HepG2 (cell line): ENCODE measurements around the gene SPG7. TPM values are rescaled to one million over a fixed set of nuclear protein-coding genes. Genes with fewer than 3 reads are reported as not detected.

Source experiments
- ATAC-seq: fragments of 200-7000 bp; cut with Tn5 transposase; 3 replicates; pipeline ENCODE4 v1.9.1; 2020; ENCODE audit warnings: mild to moderate bottlenecking, moderate library complexity
- BruUV-seq: library from RNA; stranded (reverse); fragments of 400-500 nt; replicated peaks from 2 replicates; lab custom pipeline; 2021; lab: Mats Ljungman, UMichigan
- CTCF ChIA-PET: fragments of 300-600 bp; formaldehyde crosslinking; extraction: SDS; loops from one replicate; lab custom pipeline; 2021; ENCODE audit warnings: low total read pairs, inconsistent platforms, low intra/inter-chr PET ratio; lab: Yijun Ruan, JAX
- POLR2A ChIA-PET: fragments of 350-600 bp; sonication (Branson Sonifier 250); formaldehyde crosslinking; loops from one replicate; lab custom pipeline; 2020; ENCODE audit warnings: antibody characterized with exemption, inconsistent platforms; lab: Yijun Ruan, JAX
- DNase-seq: peaks from one replicate; pipeline ENCODE4 v3.0.0-alpha.2; 2015; ENCODE audit warnings: low spot score
- FAIRE-seq: peaks from 3 replicates; lab custom pipeline; 2011; peaks lifted over from hg19 to GRCh38; lab: Jason Lieb, UNC
- H2AFZ ChIP-seq: one replicate; pipeline ENCODE4 v1.6.1; 2011; ENCODE audit warnings: low read length, inconsistent platforms
- H3K27ac ChIP-seq: fragments of 300-600 bp; 3 replicates; pipeline ENCODE4 v1.8.0; 2011; ENCODE audit warnings: mixed run types, mild to moderate bottlenecking, mixed read lengths, low read length, inconsistent platforms; ENCODE audit not compliant: insufficient read depth; ENCODE audit errors: extremely low read length
- H3K27me3 ChIP-seq, 2 experiments: fragments of 200-600 bp in 1 of 2; 2 replicates in 1 of 2; 3 replicates in 1 of 2; pipeline versions ENCODE4 v1.6.0 to v1.8.0; 2011; ENCODE audit warnings: low read length in 2 of 2, mild to moderate bottlenecking in 2 of 2, moderate library complexity in 2 of 2, inconsistent platforms in 1 of 2; ENCODE audit not compliant: insufficient read depth in 2 of 2, control insufficient read depth in 1 of 2
- H3K36me3 ChIP-seq, 2 experiments: fragments of 200-600 bp in 1 of 2; replicated peaks in 1 of 2; 2 replicates in 1 of 2; 3 replicates in 1 of 2; pipeline versions ENCODE4 v1.5.1 to v1.8.0; 2011; ENCODE audit warnings: low read length in 2 of 2, inconsistent platforms in 1 of 2; ENCODE audit not compliant: insufficient read depth in 2 of 2, control insufficient read depth in 1 of 2
- H3K4me1 ChIP-seq: 2 replicates; pipeline ENCODE4 v1.5.1; 2012; ENCODE audit warnings: low read length, inconsistent platforms; ENCODE audit not compliant: insufficient read depth
- H3K4me2 ChIP-seq: 2 replicates; pipeline ENCODE4 v1.6.0; 2011; ENCODE audit warnings: low read depth, low read length, inconsistent platforms
- H3K4me3 ChIP-seq, 3 experiments: fragments of 200-600 bp in 1 of 3; sonication (generic), shearing (Covaris generic) in 1 of 3; replicated peaks in 1 of 3; 2 replicates each; pipeline ENCODE4 v1.5.1; 2011 to 2016; ENCODE audit warnings: low read length in 3 of 3, inconsistent platforms in 2 of 3, low read depth in 2 of 3, mild to moderate bottlenecking in 2 of 3, control low read depth in 1 of 3, mixed read lengths in 1 of 3; ENCODE audit not compliant: insufficient read depth in 1 of 3
- H3K79me2 ChIP-seq: one replicate; pipeline ENCODE4 v1.6.1; 2011; ENCODE audit warnings: low read length, inconsistent platforms; ENCODE audit not compliant: insufficient read depth
- H3K9ac ChIP-seq: 2 replicates; pipeline ENCODE4 v1.6.0; 2011; ENCODE audit warnings: mild to moderate bottlenecking, low read depth, low read length, inconsistent platforms; ENCODE audit not compliant: insufficient read depth
- H3K9me3 ChIP-seq: 2 replicates; pipeline ENCODE4 v1.5.1; 2012; ENCODE audit warnings: mild to moderate bottlenecking, low read length
- H4K20me1 ChIP-seq: 2 replicates; pipeline ENCODE4 v1.6.0; 2011; ENCODE audit warnings: inconsistent platforms, mild to moderate bottlenecking, low read length, moderate library complexity; ENCODE audit not compliant: insufficient read depth
- EHMT2 ChIP-seq: fragments of 200-600 bp; sonication (generic); IDR thresholded peaks from 2 replicates; pipeline ENCODE4 v1.7.0; 2017; ENCODE audit warnings: antibody characterized with exemption, low read depth, low read length, borderline replicate concordance
- HDAC6 ChIP-seq: fragments of 200-600 bp; sonication (generic); IDR thresholded peaks from 2 replicates; pipeline ENCODE4 v1.7.0; 2017; ENCODE audit warnings: mild to moderate bottlenecking, antibody characterized with exemption, low read length, low read depth
- RBAK ChIP-seq: sonication (generic); formaldehyde crosslinking; IDR thresholded peaks from 2 replicates; pipeline ENCODE4 v1.5.1; 2020; ENCODE audit warnings: mild to moderate bottlenecking, missing genetic modification reagents
- SNAPC5 ChIP-seq: sonication (generic); formaldehyde crosslinking; IDR thresholded peaks from 2 replicates; pipeline ENCODE4 v1.8.1; 2023; ENCODE audit warnings: mild to moderate bottlenecking, missing genetic modification reagents, borderline replicate concordance
- TBP ChIP-seq: sonication (generic); formaldehyde crosslinking; IDR thresholded peaks from 2 replicates; pipeline ENCODE4 v1.5.0; 2020; ENCODE audit warnings: missing genetic modification reagents
- TCF7 ChIP-seq: sonication (generic); IDR thresholded peaks from 2 replicates; pipeline ENCODE4 v1.6.1; 2016; ENCODE audit warnings: antibody characterized with exemption, low read depth
- TCF7L2 ChIP-seq: IDR thresholded peaks from 2 replicates; pipeline ENCODE4 v1.6.1; 2011; ENCODE audit warnings: mild to moderate bottlenecking, low read depth, low read length, moderate library complexity
- XBP1 ChIP-seq: sonication (generic); formaldehyde crosslinking; IDR thresholded peaks from 2 replicates; pipeline ENCODE4 v1.5.0; 2020; ENCODE audit warnings: missing genetic modification reagents
- ZNF10 ChIP-seq: sonication (generic); formaldehyde crosslinking; IDR thresholded peaks from 2 replicates; pipeline ENCODE4 v1.4.0; 2020; ENCODE audit warnings: mild to moderate bottlenecking, low read depth, missing genetic modification reagents, borderline replicate concordance
- ZNF12 ChIP-seq: sonication (generic); formaldehyde crosslinking; IDR thresholded peaks from 2 replicates; pipeline ENCODE4 v1.5.0; 2020; ENCODE audit warnings: missing genetic modification reagents
- ZNF142 ChIP-seq: sonication (generic); formaldehyde crosslinking; IDR thresholded peaks from 2 replicates; pipeline ENCODE4 v1.4.0; 2020; ENCODE audit warnings: missing genetic modification reagents
- ZNF326 ChIP-seq: sonication (generic); formaldehyde crosslinking; IDR thresholded peaks from 2 replicates; pipeline ENCODE4 v1.4.0; 2020; ENCODE audit warnings: missing genetic modification reagents, borderline replicate concordance
- ZNF570 ChIP-seq: sonication (generic); formaldehyde crosslinking; IDR thresholded peaks from 2 replicates; pipeline ENCODE4 v1.4.0; 2020; ENCODE audit warnings: mild to moderate bottlenecking, missing genetic modification reagents, borderline replicate concordance
- WGBS: methylation state at CpG from one replicate; pipeline ENCODE4 v1.1.6; 2017; ENCODE audit warnings: low lambda C conversion rate; 5-methylcytosine and 5-hydroxymethylcytosine counted together
- in situ Hi-C: cut with HindIII; loops from 2 replicates; pipeline ENCODE4 v1.10.0; 2017; ENCODE audit warnings: low pct_unique_long_range_greater_than_20kb; ENCODE audit not compliant: extremely low pct_ligation_motif_present
- intact Hi-C: fragments of 100-400 bp; cut with micrococcal nuclease; formaldehyde crosslinking; loops from one replicate; pipeline ENCODE4 v1.10.0; 2022; ENCODE audit not compliant: unreplicated experiment
- polyA plus RNA-seq, 8 experiments: library from polyadenylated mRNA; depleted of rRNA in 3 of 8; stranded (reverse) in 7 of 8; unstranded in 1 of 8; fragments of >200 nt; fragmentation: Illumina TruSeq in 4 of 8; extraction: Trizol in 4 of 8; gene quantifications; 2 replicates each; pipeline versions ENCODE4 v1.2.1 to v1.2.3, GENCODE V29; 2011 to 2016; ENCODE audit warnings: low read depth in 4 of 8, missing spikeins in 1 of 8, mixed read lengths in 1 of 8; ENCODE audit not compliant: insufficient read depth in 1 of 8
- total RNA-seq, 5 experiments: library from RNA; depleted of rRNA; stranded (reverse); fragments of >200 nt; fragmentation: Illumina TruSeq; extraction: Trizol; gene quantifications; 2 replicates each; pipeline ENCODE4 v1.2.3, GENCODE V29; 2016; ENCODE audit warnings: low read depth in 1 of 5
- TF ChIP-seq, protein P1 (sequence below): sonication (generic); formaldehyde crosslinking; IDR thresholded peaks from 2 replicates; pipeline ENCODE4 v1.4.0; 2020; ENCODE audit warnings: mild to moderate bottlenecking, missing genetic modification reagents

The SPG7 gene
- total and polyA plus RNA-seq, 2 of the 13 experiments (the other 11 are each of a cell fraction or from before 2014, with no cell fraction given): 66.0 to 136 TPM

- ChIA-PET CTCF (no interaction called here), POLR2A (interaction anchor here (1.1 to 1.9 kb wide), 4 partner anchors 10 to 34 kb away, joined by 3 to 14 read pairs (median 5); partner anchors contain the start of gene SPG7)
- no peak overlapping the region for H3K4me3 ChIP-seq
- no TSS peak for BruUV-seq
- peaks cover 8 to 39% of the 10 kb centered on the region in 2 experiments; a peak in 4 of 5 replicates for H3K36me3 ChIP-seq
- peak overlapping the region; percentile 17; the same call in 1 of the 2 replicates for H3K9ac ChIP-seq
- 71% methylated on average over 14 of the region's 14 CpGs for WGBS
- H3K9me3 ChIP-seq: no peaks in the 10 kb centered on the region
- peak; percentile 88 for FAIRE-seq
- peaks cover 92% of the 10 kb centered on the region for H4K20me1 ChIP-seq
- H3K4me2 ChIP-seq: peak overlapping the region; percentile 46
- peaks cover 91% of the 10 kb centered on the region for H3K4me1 ChIP-seq
- H3K27me3 ChIP-seq: no peaks in the 10 kb centered on the region
- intact Hi-C loops: loop anchor here (5.0 kb wide), 1 partner anchor 56 kb away; no protein-coding TSS in a partner anchor
- DNase-seq: peak; percentile 84
- in situ Hi-C loops: no loop called here
- peak overlapping the region; percentile 64 for H3K27ac ChIP-seq
- no peak overlapping the region for H2AFZ ChIP-seq
- ATAC-seq: peak; percentile 76
- H3K79me2 ChIP-seq: peaks cover 91% of the 10 kb centered on the region
- no peak for TF ChIP-seq ZNF10 (CRISPR knock-in tag)
- TF ChIP-seq RBAK (CRISPR knock-in tag): no peak
- TF ChIP-seq XBP1 (CRISPR knock-in tag): no peak
- TF ChIP-seq TBP: no peak
- no peak for TF ChIP-seq ZNF570 (CRISPR knock-in tag)
- no peak for TF ChIP-seq TCF7L2
- TF ChIP-seq, protein P1, sequence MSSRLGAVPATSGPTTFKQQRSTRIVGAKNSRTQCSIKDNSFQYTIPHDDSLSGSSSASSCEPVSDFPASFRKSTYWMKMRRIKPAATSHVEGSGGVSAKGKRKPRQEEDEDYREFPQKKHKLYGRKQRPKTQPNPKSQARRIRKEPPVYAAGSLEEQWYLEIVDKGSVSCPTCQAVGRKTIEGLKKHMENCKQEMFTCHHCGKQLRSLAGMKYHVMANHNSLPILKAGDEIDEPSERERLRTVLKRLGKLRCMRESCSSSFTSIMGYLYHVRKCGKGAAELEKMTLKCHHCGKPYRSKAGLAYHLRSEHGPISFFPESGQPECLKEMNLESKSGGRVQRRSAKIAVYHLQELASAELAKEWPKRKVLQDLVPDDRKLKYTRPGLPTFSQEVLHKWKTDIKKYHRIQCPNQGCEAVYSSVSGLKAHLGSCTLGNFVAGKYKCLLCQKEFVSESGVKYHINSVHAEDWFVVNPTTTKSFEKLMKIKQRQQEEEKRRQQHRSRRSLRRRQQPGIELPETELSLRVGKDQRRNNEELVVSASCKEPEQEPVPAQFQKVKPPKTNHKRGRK (CRISPR knock-in tag): no peak
- TF ChIP-seq TCF7: peak; percentile 28; the same call in 1 of the 2 replicates
- no peak for TF ChIP-seq HDAC6
- no peak for TF ChIP-seq ZNF12 (CRISPR knock-in tag)
- TF ChIP-seq ZNF142 (CRISPR knock-in tag): no peak
- no peak for TF ChIP-seq SNAPC5
- no peak for TF ChIP-seq ZNF326 (CRISPR knock-in tag)
- TF ChIP-seq EHMT2: no peak
These were observed 29.5 kb upstream of the SPG7 start for GRCh38 chr16:89478576-89479221.
